GM21717 (cell line): ENCODE data around the gene PLPP3.
"Not testable (repeated sequence)": the region's sequence is repeated elsewhere in the genome, so short reads cannot be mapped to it uniquely, and the experiment has no call there.

Source experiments
- ATAC-seq: cut with Tn5 transposase; IDR thresholded peaks from one replicate; pipeline ENCODE4 v1.9.1; 2021; ENCODE audit warnings: mild to moderate bottlenecking, moderate library complexity; ENCODE audit not compliant: unreplicated experiment

The PLPP3 gene

GRCh38 chr1:56578963-56579875 lies at the start of gene PLPP3:
Gene PLPP3 (minus strand): TSS chr1:56579563. CDS start chr1:56579016, 547 bp downstream.
- ATAC-seq = no peak

DNA sequence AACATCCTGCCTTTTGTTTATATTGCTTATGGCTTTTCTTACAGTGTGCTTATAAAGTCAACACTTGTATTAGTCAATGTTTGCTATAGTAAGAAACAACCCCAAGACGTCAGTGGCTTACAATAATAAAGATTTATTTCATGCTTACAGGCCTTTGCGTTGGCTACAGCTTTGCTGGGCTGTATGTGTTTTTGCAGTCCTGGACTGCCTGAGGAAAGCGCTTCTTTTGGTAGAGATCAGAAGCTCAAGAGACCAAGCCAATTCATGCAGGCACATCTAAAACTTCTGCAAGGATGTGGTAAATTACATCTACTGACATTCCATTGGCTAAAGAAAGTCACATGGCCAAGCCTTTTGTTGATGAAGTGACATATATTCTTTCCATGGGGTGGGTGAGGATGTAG lies 48.3 kb upstream of the PLPP3 start:
- no peak for ATAC-seq

DNA sequence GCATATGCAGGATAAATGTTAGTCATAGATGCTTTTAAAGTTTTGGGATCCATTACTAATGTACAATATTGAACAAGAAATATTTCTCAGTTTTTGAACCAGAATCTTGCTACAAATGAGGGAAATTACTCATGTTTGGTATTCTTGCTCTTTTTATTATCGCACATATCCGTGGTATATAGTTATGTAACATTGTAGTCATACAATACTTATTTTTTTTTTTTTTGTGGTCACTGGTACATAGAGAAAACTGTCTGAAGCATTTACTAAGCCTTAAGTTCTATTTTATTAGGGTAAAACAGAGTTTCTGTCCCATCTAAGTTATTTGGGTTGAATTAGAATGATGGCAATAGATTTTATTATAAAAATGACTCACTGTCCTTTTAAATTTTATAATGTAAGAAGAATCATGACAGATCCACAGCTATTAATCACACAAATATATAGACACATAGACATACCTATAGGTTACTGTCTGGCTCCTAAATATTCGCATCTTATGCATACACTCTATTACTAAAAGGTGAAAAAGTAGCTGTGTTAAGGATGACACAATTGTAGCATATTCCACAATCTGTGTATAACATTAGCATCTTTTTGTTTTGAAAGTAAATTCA lies 47.8 kb upstream of the PLPP3 start:
- no peak for ATAC-seq

DNA sequence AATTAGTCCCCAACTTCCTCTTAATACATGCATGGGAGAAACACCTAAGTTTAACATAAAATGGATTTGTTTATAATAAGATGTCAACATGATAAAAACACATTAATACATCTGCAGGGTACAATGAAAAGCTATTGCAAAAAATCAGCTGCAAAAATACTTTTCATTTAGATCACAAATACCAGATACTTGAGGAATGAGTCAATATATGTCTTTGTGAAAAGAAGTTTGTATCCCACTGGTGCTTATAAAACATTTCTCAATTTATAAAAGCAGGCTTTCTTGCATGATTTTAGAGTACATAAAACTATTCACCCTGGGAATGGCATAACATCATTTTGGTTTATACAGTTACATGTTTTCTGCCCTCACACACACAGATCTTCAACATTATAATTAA lies 47.2 kb upstream of the PLPP3 start:
- ATAC-seq = no peak

DNA sequence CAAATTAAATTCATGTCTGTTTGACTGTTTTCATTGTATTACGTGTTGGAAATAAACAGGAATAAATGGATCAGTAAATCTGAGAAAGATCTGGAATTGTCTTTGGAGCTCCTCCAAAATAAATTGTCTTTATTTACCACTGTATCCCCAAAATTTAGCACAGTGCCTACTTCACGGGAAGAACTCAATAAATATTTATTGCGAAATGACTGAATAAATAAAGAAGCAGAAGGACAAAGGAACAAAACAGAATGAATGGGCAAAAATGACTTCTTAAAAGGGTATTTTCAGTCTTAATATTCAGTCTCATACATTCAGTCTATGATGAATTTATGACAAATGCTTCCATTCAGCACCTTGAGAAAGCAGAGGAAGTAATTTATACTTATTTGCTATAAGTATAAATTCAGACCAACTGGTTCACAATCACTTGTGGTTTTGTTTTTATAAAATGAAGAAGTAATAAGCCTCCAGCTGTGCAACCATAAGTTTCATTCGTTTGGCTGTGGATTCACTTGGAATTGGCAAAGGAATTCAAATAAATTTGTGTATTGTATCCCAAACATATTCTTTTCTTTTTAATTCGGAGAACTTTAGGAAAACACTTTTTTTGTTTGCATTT lies 46.6 kb upstream of the PLPP3 start:
- ATAC-seq = no peak

DNA sequence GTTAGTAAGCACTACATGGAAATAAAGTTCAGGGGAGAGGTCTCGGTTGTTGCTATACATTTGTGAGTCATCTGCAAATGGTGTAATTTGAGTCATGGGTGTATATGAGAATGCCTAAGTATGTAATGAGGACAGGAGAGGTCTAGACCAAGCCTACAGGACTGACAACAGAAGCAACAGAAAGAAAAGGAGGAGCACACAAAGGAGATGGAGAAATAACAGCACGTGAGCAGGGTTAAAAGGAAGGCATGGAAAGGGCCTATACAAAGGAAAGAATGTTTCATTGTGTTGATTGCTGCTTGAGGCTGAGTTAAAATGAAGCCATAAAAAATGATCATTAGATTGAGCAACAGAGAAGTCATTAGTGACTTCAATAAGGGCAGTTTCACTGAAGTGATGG lies 37.8 kb upstream of the PLPP3 start:
- no peak for ATAC-seq

DNA sequence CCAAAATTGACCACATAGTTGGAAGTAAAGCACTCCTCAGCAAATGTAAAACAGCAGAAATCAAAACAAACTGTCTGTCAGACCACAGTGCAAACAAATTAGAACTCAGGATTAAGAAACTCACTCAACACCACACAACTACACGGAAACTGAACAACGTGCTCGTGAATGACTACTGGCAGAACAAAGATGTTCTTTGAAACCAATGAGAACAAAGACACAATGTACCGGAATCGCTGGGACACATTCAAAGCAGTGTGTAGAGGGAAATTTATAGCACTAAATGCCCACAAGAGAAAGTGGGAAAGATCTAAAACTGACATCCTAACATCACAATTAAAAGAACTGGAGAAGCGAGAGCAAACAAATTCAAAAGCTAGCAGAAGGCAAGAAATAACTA lies 31.4 kb upstream of the PLPP3 start:
- not testable (repeated sequence) for ATAC-seq

DNA sequence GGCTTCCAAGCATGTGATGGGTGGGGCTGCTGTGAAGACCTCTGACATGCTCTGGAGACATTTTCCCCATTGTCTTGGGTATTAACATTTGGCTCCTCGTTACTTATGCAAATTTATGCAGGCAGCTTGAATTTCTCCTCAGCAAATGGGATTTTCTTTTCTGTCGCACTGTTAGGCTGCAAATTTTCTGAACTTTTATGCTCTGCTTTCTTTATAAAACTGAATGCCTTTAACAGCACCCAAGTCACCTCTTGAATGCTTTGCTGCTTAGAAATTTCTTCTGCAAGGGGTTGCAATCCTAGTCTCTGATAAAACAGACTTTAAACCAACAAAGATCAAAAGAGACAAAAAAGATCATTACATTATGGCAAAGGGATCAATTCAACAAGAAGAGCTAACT lies 30.7 kb upstream of the PLPP3 start:
- not testable (repeated sequence) for ATAC-seq

DNA sequence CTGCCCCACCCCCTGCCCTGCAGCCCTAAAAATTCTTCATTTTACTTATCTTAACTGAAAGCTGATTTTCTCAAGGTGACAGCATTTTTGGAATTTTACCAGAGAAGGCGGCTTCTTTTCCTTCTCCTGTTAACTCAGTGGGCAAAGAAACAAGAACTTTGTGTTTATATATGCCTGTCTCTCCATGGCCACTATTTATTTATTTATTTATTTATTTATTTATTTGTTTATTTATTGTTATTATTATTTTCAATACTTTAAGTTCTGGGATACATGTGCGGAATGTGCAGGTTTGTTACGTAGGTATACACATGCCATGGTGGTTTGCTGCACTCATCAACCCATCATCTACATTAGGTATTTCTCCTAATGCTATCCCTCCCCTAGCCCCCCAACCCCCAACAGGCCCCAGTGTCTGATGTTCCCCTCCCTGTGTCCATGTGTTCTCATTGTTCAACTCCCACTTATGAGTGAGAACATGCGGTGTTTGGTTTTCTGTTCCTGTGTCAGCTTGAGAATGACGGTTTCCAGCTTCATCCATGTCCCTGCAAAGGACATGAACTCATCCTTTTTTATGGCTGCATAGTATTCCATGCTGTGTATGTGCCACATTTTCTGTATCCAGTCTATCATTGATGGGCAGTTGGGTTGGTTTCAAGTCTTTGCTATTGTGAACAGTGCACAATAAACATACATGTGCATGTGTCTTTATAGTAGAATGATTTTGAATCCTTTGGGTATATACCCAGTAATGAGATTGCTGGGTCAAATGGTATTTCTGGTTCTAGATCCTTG lies 16.2 kb upstream of the PLPP3 start:
- not testable (repeated sequence) for ATAC-seq

- no peak for ATAC-seq
These were observed 12.5 kb upstream of the PLPP3 start for GRCh38 chr1:56591909-56592308.

GRCh38 chr1:56590520-56591011 lies 11.2 kb upstream of the PLPP3 start:
- no peak for ATAC-seq

GRCh38 chr1:56589369-56589768 lies 10.0 kb upstream of the PLPP3 start:
- no peak for ATAC-seq

GRCh38 chr1:56586502-56586901 lies 7.1 kb upstream of the PLPP3 start:
- ATAC-seq = no peak

DNA sequence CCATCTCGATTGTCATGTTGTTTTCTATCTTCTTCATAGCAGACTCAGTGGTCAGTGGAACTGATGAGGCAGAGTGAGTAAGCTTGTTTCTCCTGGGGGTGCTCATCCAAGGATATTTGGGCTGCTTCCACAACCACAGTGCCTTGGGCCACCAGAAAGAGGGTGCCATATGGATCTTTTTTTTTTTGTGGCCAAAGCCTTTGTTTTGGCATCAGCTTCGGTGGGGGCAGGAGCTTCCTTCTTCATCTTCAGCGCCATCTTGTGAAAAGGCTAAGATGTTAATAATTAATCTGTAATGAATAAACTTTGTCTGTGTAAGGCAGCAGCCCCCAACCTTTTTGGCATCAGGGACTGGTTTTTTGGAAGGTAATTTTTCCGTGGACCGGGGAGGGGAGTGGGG lies 6.6 kb upstream of the PLPP3 start:
- ATAC-seq = no peak

DNA sequence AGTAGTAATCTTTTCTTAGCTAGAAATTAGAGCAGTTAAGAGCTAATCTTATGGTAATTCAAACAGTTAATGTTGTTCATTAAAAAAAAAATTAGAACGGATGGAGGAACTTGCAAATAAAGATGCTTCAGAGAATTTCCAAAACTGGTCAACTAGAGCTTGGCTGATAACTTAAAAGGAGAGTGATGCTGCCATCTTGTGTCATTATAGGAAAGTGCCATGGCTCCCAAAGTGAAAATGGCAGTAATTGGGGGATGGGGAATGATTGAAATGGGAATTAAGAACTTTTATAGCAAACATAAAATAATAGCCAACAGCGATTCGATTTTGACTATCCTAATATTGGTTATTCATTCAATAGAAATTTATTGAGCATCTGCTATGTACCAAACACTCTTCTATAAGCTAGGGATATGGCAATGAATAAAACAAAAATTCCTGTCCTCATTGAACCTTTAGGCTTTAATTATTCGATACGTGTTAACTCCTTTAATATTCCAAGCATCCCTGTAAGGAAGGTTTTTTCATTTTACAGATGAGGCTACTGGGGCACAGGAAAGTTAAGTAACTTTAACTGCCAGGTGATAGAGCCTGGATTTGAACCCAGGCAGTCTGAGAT lies 5.7 kb upstream of the PLPP3 start:
- ATAC-seq = no peak

- no peak for ATAC-seq
These were observed 4.7 kb upstream of the PLPP3 start for GRCh38 chr1:56583957-56584468.

DNA sequence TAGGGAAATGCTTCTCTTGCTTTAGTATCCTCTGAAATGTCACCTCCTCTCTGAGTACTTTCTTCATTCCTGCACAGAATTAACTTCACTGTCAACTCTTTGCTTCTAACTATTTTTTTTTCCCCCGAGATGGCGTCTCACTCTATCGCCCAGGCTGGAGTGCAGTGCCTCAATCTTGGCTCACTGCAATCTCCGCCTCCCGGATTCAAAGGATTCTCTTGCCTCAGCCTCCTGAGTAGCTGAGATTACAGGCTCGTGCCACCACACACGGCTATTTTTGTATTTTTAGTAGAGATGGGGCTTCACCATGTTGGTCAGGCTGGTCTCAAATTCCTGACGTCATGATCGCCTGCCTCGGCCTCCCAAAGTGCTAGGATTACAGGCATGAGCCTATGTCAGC lies 1.4 kb upstream of the PLPP3 start:
- ATAC-seq = no peak

GRCh38 chr1:56578138-56578962 lies 1.0 kb downstream of the PLPP3 start:
- no peak for ATAC-seq

- ATAC-seq = no peak
These were observed 1.8 kb downstream of the PLPP3 start for GRCh38 chr1:56577406-56578137.
